SU-DHL-6 (cell line): Measurements from ENCODE around the gene CD38.
A peak's percentile ranks its signal among the peaks of the same experiment; 100 is the strongest.
"Not testable (repeated sequence)": the region's sequence is repeated elsewhere in the genome, so short reads cannot be mapped to it uniquely, and the experiment has no call there.

ENCODE experiments used
- H2AFZ ChIP-seq: fragments of 200-600 bp; sonication (generic); 2 replicates; pipeline ENCODE4 v1.6.1; 2014; ENCODE audit warnings: low read depth, mild to moderate bottlenecking, moderate library complexity, mixed read lengths, antibody characterized with exemption, low read length; ENCODE audit not compliant: severe bottlenecking
- H3F3A ChIP-seq: fragments of 200-600 bp; shearing (Covaris generic); 2 replicates; pipeline ENCODE4 v1.6.0; 2016; ENCODE audit warnings: antibody characterized with exemption, mild to moderate bottlenecking; ENCODE audit not compliant: insufficient read depth
- H3K27ac ChIP-seq: fragments of 200-600 bp; sonication (generic); 2 replicates; pipeline ENCODE4 v1.5.1; 2016; ENCODE audit warnings: low read depth, mild to moderate bottlenecking, low read length, moderate library complexity, mixed read lengths
- H3K27me3 ChIP-seq: fragments of 200-600 bp; sonication (generic), shearing (Covaris generic); 2 replicates; pipeline ENCODE4 v1.6.0; 2014; ENCODE audit warnings: mild to moderate bottlenecking, low read length
- H3K36me3 ChIP-seq: fragments of 200-600 bp; sonication (generic); 2 replicates; pipeline ENCODE4 v1.6.1; 2014; ENCODE audit warnings: mild to moderate bottlenecking, low read length, mixed read lengths
- H3K4me2 ChIP-seq: fragments of 300-600, 200-600 bp; shearing (Covaris generic), sonication (generic); 2 replicates; pipeline ENCODE4 v1.6.0; 2014; ENCODE audit warnings: low read length, low read depth, mild to moderate bottlenecking; ENCODE audit not compliant: poor library complexity, severe bottlenecking
- H3K4me3 ChIP-seq: fragments of 200-600 bp; sonication (generic); 2 replicates; pipeline ENCODE4 v1.5.1; 2014; ENCODE audit warnings: antibody characterized with exemption, low read length, mild to moderate bottlenecking, mixed read lengths; ENCODE audit not compliant: insufficient read depth, poor library complexity, severe bottlenecking
- H3K79me2 ChIP-seq: fragments of 200-600 bp; sonication (generic); 2 replicates; pipeline ENCODE4 v1.6.1; 2014; ENCODE audit warnings: mild to moderate bottlenecking, low read length, moderate library complexity; ENCODE audit not compliant: insufficient read depth
- H3K9ac ChIP-seq: fragments of 200-600 bp; sonication (generic); 2 replicates; pipeline ENCODE4 v1.7.0; 2014; ENCODE audit warnings: mild to moderate bottlenecking, low read length
- H3K9me2 ChIP-seq: fragments of 200-600 bp; sonication (generic); replicated peaks from 2 replicates; pipeline ENCODE4 v1.6.1; 2014; ENCODE audit warnings: low read length; ENCODE audit not compliant: insufficient read depth
- H3K9me3 ChIP-seq: fragments of 200-600 bp; sonication (generic); 2 replicates; pipeline ENCODE4 v1.6.1; 2014; ENCODE audit warnings: low read length, mixed read lengths; ENCODE audit not compliant: insufficient read depth
- H4K20me1 ChIP-seq: fragments of 200-600 bp; sonication (generic); 2 replicates; pipeline ENCODE4 v1.6.1; 2014; ENCODE audit warnings: low read depth, mild to moderate bottlenecking, antibody characterized with exemption, low read length, moderate library complexity, mixed read lengths
- CTCF ChIP-seq: fragments of 200-600 bp; sonication (generic); IDR thresholded peaks from one replicate; pipeline ENCODE4 v1.5.1; 2017; ENCODE audit warnings: antibody characterized with exemption, mild to moderate bottlenecking, low read length, moderate library complexity; ENCODE audit not compliant: insufficient read depth, poor library complexity, severe bottlenecking
- EZH2phosphoT487 ChIP-seq: fragments of 200-600 bp; sonication (generic), shearing (Covaris generic); conservative IDR thresholded peaks from 2 replicates; pipeline ENCODE4 v1.6.1; 2018; ENCODE audit warnings: mild to moderate bottlenecking, antibody characterized with exemption, low read length, moderate library complexity, mixed read lengths

CD38 gene

GRCh38 chr4:15778289-15779241 is at the start of gene CD38:
Gene CD38 (plus strand): TSS chr4:15778328. CDS start chr4:15778415, 87 bp downstream.
- Histone ChIP-seq H3K27me3 (no peaks in the 10 kb centered on the region), H3K79me2 (peaks cover 46% of the 10 kb centered on the region), H3F3A (peaks cover 49% of the 10 kb centered on the region), H3K27ac (peak within 1 kb of the TSS; percentile 92), H3K36me3 (peaks cover 36% of the 10 kb centered on the region), H3K4me2 (peak within 1 kb of the TSS; percentile 88), H4K20me1 (no peaks in the 10 kb centered on the region), H3K9ac (peak within 1 kb of the TSS; percentile 82), H3K4me3 (peak within 1 kb of the TSS; percentile 73), H3K9me2 (no peaks in the 10 kb centered on the region), H2AFZ (no peak within 1 kb of the TSS), H3K9me3 (no peaks in the 10 kb centered on the region)
- TF ChIP-seq CTCF (no peak), EZH2phosphoT487 (no peak)

DNA sequence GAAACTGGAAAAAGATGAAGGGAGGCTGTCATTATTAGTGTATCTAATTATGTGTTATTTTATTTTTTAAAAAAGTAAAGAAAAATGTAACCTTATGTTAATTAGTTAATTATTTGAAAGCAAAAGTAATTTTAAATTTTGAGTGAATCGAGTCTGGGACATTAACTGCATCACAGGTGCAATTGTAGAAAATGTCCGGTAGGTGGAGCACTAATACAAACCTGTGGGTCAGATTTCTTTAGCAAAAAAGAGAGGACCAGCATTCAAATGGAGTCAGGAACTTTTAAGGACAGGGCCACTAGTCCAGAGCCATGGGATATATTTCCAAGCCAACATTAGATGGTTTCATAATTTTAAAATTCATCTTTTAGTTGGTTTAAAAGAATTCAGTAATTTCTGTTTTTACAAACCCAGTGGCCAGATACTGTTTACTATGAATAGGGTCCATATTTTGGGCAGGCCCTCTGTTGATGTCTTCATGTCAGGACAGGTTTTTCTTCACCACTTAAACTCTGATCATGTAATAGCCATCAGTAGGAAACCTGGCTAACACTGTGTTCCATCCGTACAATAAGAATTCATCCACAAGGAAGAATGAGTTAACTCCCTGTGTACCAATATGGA is 48.1 kb upstream of the CD38 start:
- Histone ChIP-seq H3K9ac (no peak overlapping the region), H3K9me3 (no peaks in the 10 kb centered on the region), H3K36me3 (no peaks in the 10 kb centered on the region), H2AFZ (no peak overlapping the region), H3K9me2 (no peaks in the 10 kb centered on the region), H3K27me3 (no peaks in the 10 kb centered on the region), H3K4me3 (no peak overlapping the region), H4K20me1 (no peaks in the 10 kb centered on the region), H3K4me2 (peak overlapping the region; percentile 49), H3K27ac (0 out of 2 replicates have a peak overlapping the region, but pooled peaks have one; percentile 11), H3F3A (peaks cover 5% of the 10 kb centered on the region; the same call in 1 of the 2 replicates), H3K79me2 (no peaks in the 10 kb centered on the region)
- TF ChIP-seq CTCF: peak; percentile 89
- no peak for TF ChIP-seq EZH2phosphoT487

GRCh38 chr4:15733061-15733460 is 45.1 kb upstream of the CD38 start:
- H3K9me2 ChIP-seq, H3F3A ChIP-seq: not testable (repeated sequence)

GRCh38 chr4:15735536-15735935 is 42.6 kb upstream of the CD38 start:
- Histone ChIP-seq H3K27me3 (no peaks in the 10 kb centered on the region), H2AFZ (no peak overlapping the region), H3F3A (no peaks in the 10 kb centered on the region; the same call in 1 of the 2 replicates), H3K4me2 (no peak overlapping the region), H4K20me1 (no peaks in the 10 kb centered on the region), H3K4me3 (no peak overlapping the region), H3K9ac (no peak overlapping the region), H3K9me3 (no peaks in the 10 kb centered on the region), H3K79me2 (no peaks in the 10 kb centered on the region), H3K9me2 (no peaks in the 10 kb centered on the region), H3K36me3 (no peaks in the 10 kb centered on the region), H3K27ac (no peak overlapping the region)
- TF ChIP-seq EZH2phosphoT487: no peak
- no peak for TF ChIP-seq CTCF

More at GRCh38 chr4:15733061-15733460, 45.1 kb upstream of the CD38 start:
- not testable (repeated sequence) for H3K9ac ChIP-seq, H3K4me3 ChIP-seq, H3K27me3 ChIP-seq, H4K20me1 ChIP-seq, H3K79me2 ChIP-seq, H3K4me2 ChIP-seq, H3K36me3 ChIP-seq, H3K9me3 ChIP-seq, H3K27ac ChIP-seq, H2AFZ ChIP-seq
